Neuronal stem cell (in vitro differentiated cells): ENCODE measurements around the gene MTTP.
A peak's percentile ranks its signal among the peaks of the same experiment; 100 is the strongest.

Experiments
- DNase-seq: peaks from one replicate; pipeline ENCODE4 v3.0.0-alpha.2; 2013; ENCODE audit warnings: low spot score
- H2AFZ ChIP-seq: one replicate; pipeline ENCODE4 v1.6.1; 2013; ENCODE audit warnings: mild to moderate bottlenecking, low read length, inconsistent platforms
- H2AK5ac ChIP-seq: 2 replicates; pipeline ENCODE4 v1.6.1; 2013; ENCODE audit warnings: low read depth, mild to moderate bottlenecking, inconsistent platforms, low read length, moderate library complexity, mixed read lengths
- H2BK120ac ChIP-seq: 2 replicates; pipeline ENCODE4 v1.6.1; 2013; ENCODE audit warnings: low read depth, mild to moderate bottlenecking, inconsistent platforms, low read length, moderate library complexity, mixed read lengths
- H2BK12ac ChIP-seq: one replicate; pipeline ENCODE4 v1.6.1; 2013; ENCODE audit warnings: low read length, inconsistent platforms
- H2BK15ac ChIP-seq: 2 replicates; pipeline ENCODE4 v1.6.1; 2013; ENCODE audit warnings: mild to moderate bottlenecking, low read length, inconsistent platforms, mixed read lengths
- H2BK5ac ChIP-seq: one replicate; pipeline ENCODE4 v1.6.1; 2013; ENCODE audit warnings: inconsistent platforms, mild to moderate bottlenecking, low read length, moderate library complexity
- H3K14ac ChIP-seq: one replicate; pipeline ENCODE4 v1.6.1; 2013; ENCODE audit warnings: low read length, inconsistent platforms
- H3K18ac ChIP-seq: 2 replicates; pipeline ENCODE4 v1.6.1; 2013; ENCODE audit warnings: low read length, inconsistent platforms
- H3K23ac ChIP-seq: 2 replicates; pipeline ENCODE4 v1.6.1; 2013; ENCODE audit warnings: low read depth, mild to moderate bottlenecking, mixed read lengths, low read length, inconsistent platforms; ENCODE audit not compliant: poor library complexity
- H3K27ac ChIP-seq: replicated peaks from 3 replicates; pipeline ENCODE4 v1.5.1; 2013; ENCODE audit warnings: low read length, inconsistent platforms
- H3K27me3 ChIP-seq, 3 experiments: 2 replicates each; pipeline ENCODE4 v1.6.1; 2013; ENCODE audit warnings: low read length in 3 of 3, mild to moderate bottlenecking in 2 of 3, inconsistent platforms in 1 of 3, low read depth in 1 of 3, mixed read lengths in 1 of 3, moderate library complexity in 1 of 3; ENCODE audit not compliant: control insufficient read depth in 3 of 3, insufficient read depth in 3 of 3
- H3K36me3 ChIP-seq, 2 donors: replicated peaks in 1 of 2; 2 replicates each; pipeline ENCODE4 v1.6.1; 2013; ENCODE audit warnings: low read length in 2 of 2; ENCODE audit not compliant: control insufficient read depth in 2 of 2, insufficient read depth in 2 of 2
- H3K4ac ChIP-seq: 2 replicates; pipeline ENCODE4 v1.6.1; 2013; ENCODE audit warnings: inconsistent platforms, mild to moderate bottlenecking, low read length, moderate library complexity
- H3K4me1 ChIP-seq, 2 donors: 1 replicate in 1 of 2; 2 replicates in 1 of 2; pipeline ENCODE4 v1.6.1; 2013; ENCODE audit warnings: low read length in 2 of 2, low read depth in 1 of 2; ENCODE audit not compliant: control insufficient read depth in 2 of 2, insufficient read depth in 1 of 2
- H3K4me2 ChIP-seq: one replicate; pipeline ENCODE4 v1.6.1; 2013; ENCODE audit warnings: mild to moderate bottlenecking, low read length, inconsistent platforms; ENCODE audit not compliant: insufficient read depth, poor library complexity, severe bottlenecking
- H3K4me3 ChIP-seq, 2 donors: 2 replicates each; pipeline ENCODE4 v1.5.1; 2013; ENCODE audit warnings: low read length in 2 of 2, mild to moderate bottlenecking in 2 of 2, inconsistent platforms in 1 of 2, moderate library complexity in 1 of 2
- H3K79me1 ChIP-seq: one replicate; pipeline ENCODE4 v1.6.1; 2013; ENCODE audit warnings: low read depth, mild to moderate bottlenecking, inconsistent platforms, low read length, moderate library complexity
- H3K9ac ChIP-seq: one replicate; pipeline ENCODE4 v1.6.1; 2013; ENCODE audit warnings: mild to moderate bottlenecking, low read depth, low read length, inconsistent platforms; ENCODE audit not compliant: poor library complexity
- H3K9me3 ChIP-seq, 2 donors: replicated peaks in 1 of 2; 2 replicates each; pipeline versions ENCODE3 to v1.6.1; 2013; ENCODE audit warnings: low read length in 2 of 2, mild to moderate bottlenecking in 2 of 2, inconsistent platforms in 1 of 2, low read depth in 1 of 2, mixed read lengths in 1 of 2, moderate library complexity in 1 of 2; ENCODE audit not compliant: control insufficient read depth in 2 of 2, insufficient read depth in 1 of 2
- H4K8ac ChIP-seq: one replicate; pipeline ENCODE4 v1.6.1; 2013; ENCODE audit warnings: low read depth, mild to moderate bottlenecking, inconsistent platforms, low read length, moderate library complexity
- H4K91ac ChIP-seq: one replicate; pipeline ENCODE4 v1.6.1; 2013; ENCODE audit warnings: low read length, low read depth, mild to moderate bottlenecking, inconsistent platforms; ENCODE audit not compliant: poor library complexity
- WGBS, 2 donors: extraction: QIAGEN DNeasy Blood & Tissue Kit; methylation state at CpG; one replicate each; pipeline ENCODE4 v1.1.7; 2013; ENCODE audit warnings: missing lambda C conversion rate in 2 of 2, mixed read lengths in 1 of 2; ENCODE audit not compliant: insufficient read length in 2 of 2, insufficient replicate concordance in 1 of 2; ENCODE audit errors: extremely low coverage in 2 of 2; 5-methylcytosine and 5-hydroxymethylcytosine counted together

MTTP gene

GRCh38 chr4:99651811-99652485 is 77.3 kb downstream of the MTTP start:
- no peak overlapping the region for H3K23ac ChIP-seq
- no peak overlapping the region for H2AK5ac ChIP-seq
- no peak overlapping the region for H3K27ac ChIP-seq
- no peak overlapping the region for H4K8ac ChIP-seq
- no peak overlapping the region for H2BK120ac ChIP-seq
- no peak overlapping the region for H3K18ac ChIP-seq
- no peak overlapping the region for H3K14ac ChIP-seq
- H3K4me2 ChIP-seq: no peak overlapping the region
- no peak overlapping the region for H3K9ac ChIP-seq
- H3K9me3 ChIP-seq: no peaks in the 10 kb centered on the region
- no peak for DNase-seq
- H2BK15ac ChIP-seq: peak overlapping the region; percentile 78
- H4K91ac ChIP-seq: no peak overlapping the region
- no peak overlapping the region for H3K4ac ChIP-seq
- no peaks in the 10 kb centered on the region for H3K36me3 ChIP-seq
- no peak overlapping the region for H2BK12ac ChIP-seq
- no peaks in the 10 kb centered on the region for H3K27me3 ChIP-seq
- no peak overlapping the region for H2BK5ac ChIP-seq
- H3K4me1 ChIP-seq: peaks cover 0 to 11% of the 10 kb centered on the region in 2 donors
- no peak overlapping the region for H2AFZ ChIP-seq
- no CpG with 5 or more reads among the region's 49 CpGs for WGBS, 2 donors
- no peak overlapping the region for H3K4me3 ChIP-seq
- H3K79me1 ChIP-seq: no peaks in the 10 kb centered on the region

GRCh38 chr4:99652596-99653436 is 78.2 kb downstream of the MTTP start:
- Histone ChIP-seq H2AK5ac (peak overlapping the region; percentile 51), H3K9me3 (no peaks in the 10 kb centered on the region), H2BK15ac (no peak overlapping the region), H2BK12ac (no peak overlapping the region), H3K4me3 (no peak overlapping the region), H3K27me3 (no peaks in the 10 kb centered on the region), H3K4ac (peak overlapping the region; percentile 37), H2BK5ac (peak overlapping the region; percentile 3), H3K4me2 (no peak overlapping the region), H3K79me1 (no peaks in the 10 kb centered on the region), H4K91ac (no peak overlapping the region), H3K27ac (no peak overlapping the region), H3K4me1 (peaks cover 0 to 11% of the 10 kb centered on the region in 2 donors), H3K14ac (no peak overlapping the region), H3K9ac (no peak overlapping the region), H3K23ac (peak overlapping the region; percentile 62), H3K36me3 (no peaks in the 10 kb centered on the region), H2AFZ (no peak overlapping the region), H2BK120ac (no peak overlapping the region), H3K18ac (peak overlapping the region; percentile 40), H4K8ac (no peak overlapping the region)
- no CpG with 5 or more reads among the region's 43 CpGs for WGBS, 2 donors
- no peak for DNase-seq

GRCh38 chr4:99653916-99654315 is 79.3 kb downstream of the MTTP start:
- Histone ChIP-seq H3K4me2 (no peak overlapping the region), H3K18ac (no peak overlapping the region), H4K91ac (no peak overlapping the region), H2AFZ (peak overlapping the region; percentile 5), H3K9ac (no peak overlapping the region), H2BK120ac (no peak overlapping the region), H3K27me3 (no peaks in the 10 kb centered on the region), H2BK15ac (no peak overlapping the region), H3K36me3 (no peaks in the 10 kb centered on the region), H3K23ac (no peak overlapping the region), H3K9me3 (no peaks in the 10 kb centered on the region), H2BK5ac (no peak overlapping the region), H2BK12ac (no peak overlapping the region), H2AK5ac (peak overlapping the region; percentile 36), H4K8ac (no peak overlapping the region), H3K4ac (no peak overlapping the region), H3K4me3 (no peak overlapping the region), H3K79me1 (no peaks in the 10 kb centered on the region), H3K14ac (no peak overlapping the region), H3K4me1 (peaks cover 0 to 2% of the 10 kb centered on the region in 2 donors), H3K27ac (no peak overlapping the region)
- no peak for DNase-seq
- WGBS, 2 donors: no CpG with 5 or more reads among the region's 9 CpGs

- no peak overlapping the region for H3K4me3 ChIP-seq
- no peak overlapping the region for H3K14ac ChIP-seq
- H3K27me3 ChIP-seq: no peaks in the 10 kb centered on the region
- no peak for DNase-seq
- no peaks in the 10 kb centered on the region for H3K79me1 ChIP-seq
- no peak overlapping the region for H4K8ac ChIP-seq
- H2BK5ac ChIP-seq: no peak overlapping the region
- H3K4me1 ChIP-seq: no peaks in the 10 kb centered on the region
- H3K4ac ChIP-seq: no peak overlapping the region
- H2BK120ac ChIP-seq: no peak overlapping the region
- H3K4me2 ChIP-seq: no peak overlapping the region
- H2BK12ac ChIP-seq: no peak overlapping the region
- H3K27ac ChIP-seq: no peak overlapping the region
- H3K18ac ChIP-seq: peak overlapping the region; percentile 52
- H3K36me3 ChIP-seq: no peaks in the 10 kb centered on the region
- no peak overlapping the region for H3K23ac ChIP-seq
- H3K9ac ChIP-seq: peak overlapping the region; percentile 7
- H2AK5ac ChIP-seq: peak overlapping the region; percentile 36
- no peak overlapping the region for H2BK15ac ChIP-seq
- H3K9me3 ChIP-seq: no peaks in the 10 kb centered on the region
- no CpG with 5 or more reads among the region's 15 CpGs for WGBS, 2 donors
- no peak overlapping the region for H4K91ac ChIP-seq
- peak overlapping the region; percentile 5 for H2AFZ ChIP-seq
These were observed 79.7 kb downstream of the MTTP start for GRCh38 chr4:99654361-99654761.
